ENCODE measurements around the gene CRIM1. TPM values are rescaled to one million over a fixed set of nuclear protein-coding genes. Genes with fewer than 3 reads are reported as not detected.

The CRIM1 gene
- total RNA-seq, 1 experiment from 2014 or later: 292 TPM

GRCh38 chr2:36572054-36572718 is 216.6 kb downstream of the CRIM1 start:
- no peak overlapping the region for H3K27ac Mint-ChIP-seq (ENCODE audit: unreplicated experiment)
- H3K36me3 Mint-ChIP-seq (ENCODE audit: insufficient read depth, unreplicated experiment): peaks cover 59% of the 10 kb centered on the region
- peaks cover 14% of the 10 kb centered on the region for H3K4me1 ChIP-seq
- H3K27me3 Mint-ChIP-seq (ENCODE audit: insufficient read depth, unreplicated experiment): no peaks in the 10 kb centered on the region
- no peaks in the 10 kb centered on the region for H3K9me3 Mint-ChIP-seq (ENCODE audit: unreplicated experiment)
- TF ChIP-seq, protein P1, sequence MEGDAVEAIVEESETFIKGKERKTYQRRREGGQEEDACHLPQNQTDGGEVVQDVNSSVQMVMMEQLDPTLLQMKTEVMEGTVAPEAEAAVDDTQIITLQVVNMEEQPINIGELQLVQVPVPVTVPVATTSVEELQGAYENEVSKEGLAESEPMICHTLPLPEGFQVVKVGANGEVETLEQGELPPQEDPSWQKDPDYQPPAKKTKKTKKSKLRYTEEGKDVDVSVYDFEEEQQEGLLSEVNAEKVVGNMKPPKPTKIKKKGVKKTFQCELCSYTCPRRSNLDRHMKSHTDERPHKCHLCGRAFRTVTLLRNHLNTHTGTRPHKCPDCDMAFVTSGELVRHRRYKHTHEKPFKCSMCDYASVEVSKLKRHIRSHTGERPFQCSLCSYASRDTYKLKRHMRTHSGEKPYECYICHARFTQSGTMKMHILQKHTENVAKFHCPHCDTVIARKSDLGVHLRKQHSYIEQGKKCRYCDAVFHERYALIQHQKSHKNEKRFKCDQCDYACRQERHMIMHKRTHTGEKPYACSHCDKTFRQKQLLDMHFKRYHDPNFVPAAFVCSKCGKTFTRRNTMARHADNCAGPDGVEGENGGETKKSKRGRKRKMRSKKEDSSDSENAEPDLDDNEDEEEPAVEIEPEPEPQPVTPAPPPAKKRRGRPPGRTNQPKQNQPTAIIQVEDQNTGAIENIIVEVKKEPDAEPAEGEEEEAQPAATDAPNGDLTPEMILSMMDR (IDR thresholded peaks at IDR 0.05; ENCODE audit: insufficient read depth in 1 of 2, low read depth in 1 of 2, low read length in 1 of 2, severe bottlenecking in 1 of 2, unreplicated experiment in 1 of 2): no peak
- BruUV-seq (replicated peaks): no TSS peak
- H3K4me1 Mint-ChIP-seq (ENCODE audit: low read depth, unreplicated experiment): no peaks in the 10 kb centered on the region
- ChIA-PET CTCF (interaction anchor here (0.7 kb wide), 1 partner anchor 234 kb away, joined by 4 read pairs; no protein-coding TSS in a partner anchor), POLR2A (interaction anchor here (0.5 kb wide), 1 partner anchor 21 kb away, joined by 4 read pairs; no protein-coding TSS in a partner anchor)
- DNase-seq: no peak
- no peak overlapping the region for H3K4me3 Mint-ChIP-seq (ENCODE audit: unreplicated experiment)
- no peak overlapping the region for H3K4me3 ChIP-seq (ENCODE audit: low read depth, low read length)
- intact Hi-C loops (cut with micrococcal nuclease; ENCODE audit: unreplicated experiment): no loop called here
- H3K36me3 ChIP-seq (ENCODE audit: control insufficient read depth, insufficient read depth, low read length): peaks cover 2% of the 10 kb centered on the region; the same call in 1 of the 2 replicates
- H3K9me3 ChIP-seq: no peaks in the 10 kb centered on the region
- no peaks in the 10 kb centered on the region for H3K27me3 ChIP-seq (replicated peaks; ENCODE audit: control insufficient read depth, insufficient read depth, low read length)

- Mint-ChIP-seq H3K27ac (ENCODE audit: unreplicated experiment) (no peak overlapping the region), H3K4me3 (ENCODE audit: unreplicated experiment) (no peak overlapping the region), H3K4me1 (ENCODE audit: low read depth, unreplicated experiment) (no peaks in the 10 kb centered on the region), H3K27me3 (ENCODE audit: insufficient read depth, unreplicated experiment) (no peaks in the 10 kb centered on the region), H3K9me3 (ENCODE audit: unreplicated experiment) (no peaks in the 10 kb centered on the region), H3K36me3 (ENCODE audit: insufficient read depth, unreplicated experiment) (peaks cover 61% of the 10 kb centered on the region)
- H3K27me3 ChIP-seq (replicated peaks; ENCODE audit: control insufficient read depth, insufficient read depth, low read length): no peaks in the 10 kb centered on the region
- TF ChIP-seq, protein P1 (IDR thresholded peaks at IDR 0.05; ENCODE audit: insufficient read depth in 1 of 2, low read depth in 1 of 2, low read length in 1 of 2, severe bottlenecking in 1 of 2, unreplicated experiment in 1 of 2): no peak
- ChIA-PET CTCF (no interaction called here), POLR2A (interaction anchor here (0.5 kb wide), 1 partner anchor 21 kb away, joined by 4 read pairs; no protein-coding TSS in a partner anchor)
- H3K4me1 ChIP-seq: peaks cover 14% of the 10 kb centered on the region
- intact Hi-C loops (cut with micrococcal nuclease; ENCODE audit: unreplicated experiment): no loop called here
- DNase-seq: no peak
- no peaks in the 10 kb centered on the region for H3K9me3 ChIP-seq
- H3K36me3 ChIP-seq (ENCODE audit: control insufficient read depth, insufficient read depth, low read length): peaks cover 2% of the 10 kb centered on the region; the same call in 1 of the 2 replicates
- BruUV-seq (replicated peaks): no TSS peak
- H3K4me3 ChIP-seq (ENCODE audit: low read depth, low read length): no peak overlapping the region
Measured at GRCh38 chr2:36572719-36573059, 217.1 kb downstream of the CRIM1 start.

DNA sequence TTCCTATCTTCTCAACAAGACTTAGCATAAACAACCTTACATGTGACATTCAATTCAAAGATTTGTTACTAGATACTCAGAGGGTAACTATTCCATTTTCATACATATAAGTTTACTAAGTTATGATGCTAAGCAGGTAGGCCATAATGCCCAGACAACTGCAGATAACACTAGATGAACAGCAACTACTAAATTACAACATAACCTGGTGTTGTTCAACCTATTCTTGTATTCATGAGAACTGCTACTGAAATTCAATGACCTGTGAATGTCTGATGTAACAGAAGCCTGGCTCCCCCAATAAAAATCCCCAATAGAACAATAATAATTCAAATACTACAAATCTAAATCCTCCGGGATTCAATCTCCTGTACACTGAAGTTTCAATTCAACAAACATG is 217.6 kb downstream of the CRIM1 start:
- peaks cover 2% of the 10 kb centered on the region; the same call in 1 of the 2 replicates for H3K36me3 ChIP-seq (ENCODE audit: control insufficient read depth, insufficient read depth, low read length)
- H3K4me3 ChIP-seq (ENCODE audit: low read depth, low read length): no peak overlapping the region
- H3K27ac Mint-ChIP-seq (ENCODE audit: unreplicated experiment): no peak overlapping the region
- H3K9me3 Mint-ChIP-seq (ENCODE audit: unreplicated experiment): no peaks in the 10 kb centered on the region
- DNase-seq: no peak
- H3K4me3 Mint-ChIP-seq (ENCODE audit: unreplicated experiment): no peak overlapping the region
- H3K4me1 ChIP-seq: peaks cover 14% of the 10 kb centered on the region
- H3K9me3 ChIP-seq: no peaks in the 10 kb centered on the region
- BruUV-seq (replicated peaks): no TSS peak
- ChIA-PET CTCF (no interaction called here), POLR2A (no interaction called here)
- H3K27me3 ChIP-seq (replicated peaks; ENCODE audit: control insufficient read depth, insufficient read depth, low read length): no peaks in the 10 kb centered on the region
- TF ChIP-seq, protein P1 (IDR thresholded peaks at IDR 0.05; ENCODE audit: insufficient read depth in 1 of 2, low read depth in 1 of 2, low read length in 1 of 2, severe bottlenecking in 1 of 2, unreplicated experiment in 1 of 2): no peak
- peaks cover 66% of the 10 kb centered on the region for H3K36me3 Mint-ChIP-seq (ENCODE audit: insufficient read depth, unreplicated experiment)
- H3K4me1 Mint-ChIP-seq (ENCODE audit: low read depth, unreplicated experiment): no peaks in the 10 kb centered on the region
- no peaks in the 10 kb centered on the region for H3K27me3 Mint-ChIP-seq (ENCODE audit: insufficient read depth, unreplicated experiment)
- intact Hi-C loops (cut with micrococcal nuclease; ENCODE audit: unreplicated experiment): no loop called here

All from Caco-2 (cell line).